GM23248 (cell line): ENCODE data around the gene UMODL1. TPM values are rescaled to one million over a fixed set of nuclear protein-coding genes. Genes with fewer than 3 reads are reported as not detected.

Experiments
- DNase-seq: peaks from one replicate; pipeline ENCODE4 v3.0.0-alpha.2; 2015
- H2AFZ ChIP-seq: fragments of 200-600 bp; sonication (generic); 2 replicates; pipeline ENCODE4 v1.6.1; 2016; ENCODE audit warnings: antibody characterized with exemption
- H3F3A ChIP-seq: fragments of 200-600 bp; sonication (generic); 2 replicates; pipeline ENCODE4 v1.6.1; 2016; ENCODE audit warnings: mild to moderate bottlenecking, antibody characterized with exemption, mixed run types; ENCODE audit not compliant: insufficient read depth
- H3K27ac ChIP-seq: fragments of 200-600 bp; sonication (generic); 2 replicates; pipeline ENCODE4 v1.5.1; 2016; ENCODE audit warnings: mild to moderate bottlenecking
- H3K27me3 ChIP-seq: fragments of 200-600 bp; sonication (generic); replicated peaks from 2 replicates; pipeline ENCODE4 v1.6.1; 2016; ENCODE audit warnings: mild to moderate bottlenecking; ENCODE audit not compliant: insufficient read depth
- H3K36me3 ChIP-seq: fragments of 200-600 bp; sonication (generic); 2 replicates; pipeline ENCODE4 v1.6.1; 2016; ENCODE audit warnings: low read depth, mild to moderate bottlenecking
- H3K4me1 ChIP-seq: fragments of 200-600 bp; sonication (generic); 2 replicates; pipeline ENCODE4 v1.6.1; 2016; ENCODE audit warnings: mild to moderate bottlenecking; ENCODE audit not compliant: insufficient read depth
- H3K4me2 ChIP-seq: fragments of 200-600 bp; sonication (generic); one replicate; pipeline ENCODE4 v1.6.1; 2016; ENCODE audit warnings: mild to moderate bottlenecking; ENCODE audit not compliant: unreplicated experiment
- H3K4me3 ChIP-seq: fragments of 200-600 bp; sonication (generic); 2 replicates; pipeline ENCODE4 v1.5.1; 2016; ENCODE audit warnings: mild to moderate bottlenecking
- H3K79me2 ChIP-seq: fragments of 200-600 bp; sonication (generic); 2 replicates; pipeline ENCODE4 v1.6.1; 2016; ENCODE audit warnings: mild to moderate bottlenecking; ENCODE audit not compliant: insufficient read depth
- H3K9ac ChIP-seq: fragments of 200-600 bp; sonication (generic); 2 replicates; pipeline ENCODE4 v1.6.1; 2016; ENCODE audit warnings: mild to moderate bottlenecking
- H3K9me2 ChIP-seq: fragments of 200-600 bp; sonication (generic); 2 replicates; pipeline ENCODE4 v1.6.1; 2016; ENCODE audit warnings: mixed run types, mild to moderate bottlenecking, moderate library complexity; ENCODE audit not compliant: insufficient read depth
- H3K9me3 ChIP-seq: fragments of 200-600 bp; sonication (generic); one replicate; pipeline ENCODE4 v1.6.1; 2017; ENCODE audit warnings: low read depth
- H4K20me1 ChIP-seq: fragments of 200-600 bp; sonication (generic); 2 replicates; pipeline ENCODE4 v1.6.0; 2016; ENCODE audit not compliant: insufficient read depth
- EZH2 ChIP-seq: fragments of 200-600 bp; sonication (generic); IDR thresholded peaks from 2 replicates; pipeline ENCODE4 v1.6.1; 2018; ENCODE audit warnings: antibody characterized with exemption, mild to moderate bottlenecking; ENCODE audit not compliant: insufficient read depth, poor library complexity, severe bottlenecking
- EZH2phosphoT487 ChIP-seq: fragments of 200-600 bp; sonication (generic); IDR thresholded peaks from 2 replicates; pipeline ENCODE4 v1.6.1; 2018; ENCODE audit warnings: antibody characterized with exemption, moderate library complexity, mild to moderate bottlenecking, low read depth; ENCODE audit not compliant: insufficient read depth
- WGBS, 2 experiments: methylation state at CpG; one replicate each; pipeline ENCODE4 v1.1.6; 2015 to 2017; ENCODE audit warnings: low lambda C conversion rate in 2 of 2, low coverage in 1 of 2; ENCODE audit errors: missing lambda C conversion rate in 2 of 2; 5-methylcytosine and 5-hydroxymethylcytosine counted together
- in situ Hi-C: fragments of 300-500 bp; cut with MboI; formaldehyde crosslinking; loops from 2 replicates; pipeline ENCODE4 v1.15.0; 2020
- polyA plus RNA-seq: library from polyadenylated mRNA; unstranded; fragments of >200 nt; fragmentation: Nextera tagmentation; extraction: Ambion mirVana; gene quantifications from 2 replicates; pipeline ENCODE4 v1.2.1, GENCODE V29; 2016
- total RNA-seq: library from RNA; depleted of rRNA; stranded (reverse); fragments of >200 nt; shearing (Covaris generic); gene quantifications from 2 replicates; pipeline ENCODE4 v1.2.3, GENCODE V29; 2014

The UMODL1 gene
- total and polyA plus RNA-seq, 2 experiments from 2014 or later = not detected

- no peak for DNase-seq
- 88 to 89% methylated on average over 10 of the region's 10 CpGs for WGBS, 2 experiments
- no peaks in the 10 kb centered on the region for H3K4me1 ChIP-seq
- peaks cover under 1% of the 10 kb centered on the region; the same call in 1 of the 2 replicates for H3K27me3 ChIP-seq
- no peak overlapping the region for H3K4me2 ChIP-seq
- in situ Hi-C loops = loop anchor here (25.0 kb wide), 1 partner anchor 649 kb away; no protein-coding TSS in a partner anchor
- H4K20me1 ChIP-seq = no peaks in the 10 kb centered on the region
- H3K27ac ChIP-seq = no peak overlapping the region
- no peaks in the 10 kb centered on the region for H3K36me3 ChIP-seq
- H3F3A ChIP-seq = no peaks in the 10 kb centered on the region
- no peak overlapping the region for H2AFZ ChIP-seq
- no peak overlapping the region for H3K9ac ChIP-seq
- TF ChIP-seq EZH2 (no peak), EZH2phosphoT487 (no peak)
- H3K9me3 ChIP-seq = no peaks in the 10 kb centered on the region
- H3K9me2 ChIP-seq = no peaks in the 10 kb centered on the region
- no peaks in the 10 kb centered on the region for H3K79me2 ChIP-seq
- H3K4me3 ChIP-seq = no peak overlapping the region
These were observed 92.4 kb downstream of the UMODL1 start for GRCh38 chr21:42163511-42163863.

DNA sequence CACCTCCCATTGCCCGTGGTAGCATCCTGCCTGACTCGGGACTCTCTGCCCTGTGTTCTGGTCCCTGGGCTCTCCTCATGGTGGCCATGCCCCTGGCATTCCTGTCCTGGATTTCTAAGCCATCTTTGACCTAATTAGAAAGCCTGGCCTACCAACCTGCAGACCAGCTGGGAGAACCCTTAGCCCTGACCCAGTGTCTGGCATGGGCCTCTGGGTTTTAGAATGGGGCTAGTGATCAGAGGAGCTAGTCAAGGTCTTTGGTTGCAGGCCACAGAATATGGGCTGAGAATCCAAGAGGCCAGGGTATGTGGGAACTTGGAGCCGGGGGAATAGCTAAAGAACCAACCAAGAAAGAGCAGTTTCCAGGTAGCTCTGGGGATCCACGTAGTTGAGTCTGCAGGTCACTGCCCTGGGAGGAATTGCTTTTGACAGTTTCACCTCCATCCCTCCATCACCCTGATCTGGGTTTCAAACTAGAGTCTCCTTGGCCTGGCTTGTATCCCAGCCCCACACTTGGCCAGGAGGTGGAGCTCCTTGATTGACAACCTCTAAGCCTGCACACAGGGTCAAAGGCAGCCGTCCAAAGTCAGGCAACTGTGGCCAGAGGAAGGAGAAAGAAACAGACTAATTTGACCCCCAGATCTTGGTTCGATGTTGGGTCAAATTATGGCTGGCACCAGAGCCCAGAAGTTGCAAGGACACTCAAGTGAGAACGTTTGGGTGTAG is 93.1 kb downstream of the UMODL1 start:
- H3K4me3 ChIP-seq = no peak overlapping the region
- in situ Hi-C loops = loop anchor here (25.0 kb wide), 1 partner anchor 648 kb away; no protein-coding TSS in a partner anchor
- WGBS, 2 experiments = 46 to 48% methylated on average over 7 of the region's 7 CpGs

DNA sequence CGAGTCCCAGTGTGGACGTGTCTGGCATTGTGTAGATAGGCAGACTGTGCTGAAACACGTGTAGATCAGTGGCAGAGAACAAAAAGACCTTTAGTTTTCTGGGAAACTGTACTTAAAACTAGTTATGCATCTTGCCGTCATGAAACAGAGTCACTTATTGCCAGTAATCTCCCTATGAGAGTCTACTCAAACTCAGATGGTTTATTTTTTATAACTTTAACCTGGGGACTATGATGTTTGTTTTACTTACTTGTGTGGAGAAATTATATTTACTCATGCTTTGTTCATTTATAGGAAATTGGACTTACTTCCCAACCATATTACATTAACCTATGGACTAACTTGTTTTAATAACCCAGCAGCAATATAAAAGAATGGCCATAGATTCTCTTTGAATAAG is 93.7 kb downstream of the UMODL1 start:
- 0 out of 2 replicates have a peak, but pooled peaks cover 6% of the 10 kb centered on the region for H3K27me3 ChIP-seq
- H3K9me3 ChIP-seq = no peaks in the 10 kb centered on the region
- H3K4me1 ChIP-seq = no peaks in the 10 kb centered on the region
- WGBS, 2 experiments = 33 to 45% methylated on average over 4 of the region's 4 CpGs
- H4K20me1 ChIP-seq = no peaks in the 10 kb centered on the region
- no peak overlapping the region for H3K27ac ChIP-seq
- no peak overlapping the region for H2AFZ ChIP-seq
- H3K9me2 ChIP-seq = no peaks in the 10 kb centered on the region
- H3K4me2 ChIP-seq = no peak overlapping the region
- no peaks in the 10 kb centered on the region for H3K36me3 ChIP-seq
- H3K79me2 ChIP-seq = no peaks in the 10 kb centered on the region
- no peak for DNase-seq
- no peak for TF ChIP-seq EZH2
- no peak for TF ChIP-seq EZH2phosphoT487
- no peak overlapping the region for H3K9ac ChIP-seq
- H3K4me3 ChIP-seq = no peak overlapping the region
- in situ Hi-C loops = loop anchor here (25.0 kb wide), 1 partner anchor 647 kb away; no protein-coding TSS in a partner anchor
- H3F3A ChIP-seq = no peaks in the 10 kb centered on the region

More for the DNA sequence above, 93.1 kb downstream of the UMODL1 start:
- H3K4me1 ChIP-seq = no peaks in the 10 kb centered on the region
- TF ChIP-seq EZH2 (no peak), EZH2phosphoT487 (no peak)
- no peaks in the 10 kb centered on the region for H3F3A ChIP-seq
- H2AFZ ChIP-seq = no peak overlapping the region
- no peak overlapping the region for H3K9ac ChIP-seq
- no peaks in the 10 kb centered on the region for H3K9me3 ChIP-seq
- no peak overlapping the region for H3K4me2 ChIP-seq
- 0 out of 2 replicates have a peak, but pooled peaks cover under 1% of the 10 kb centered on the region for H3K27me3 ChIP-seq
- DNase-seq = no peak
- H3K9me2 ChIP-seq = no peaks in the 10 kb centered on the region
- no peaks in the 10 kb centered on the region for H4K20me1 ChIP-seq
- no peaks in the 10 kb centered on the region for H3K36me3 ChIP-seq
- no peaks in the 10 kb centered on the region for H3K79me2 ChIP-seq
- no peak overlapping the region for H3K27ac ChIP-seq

GRCh38 chr21:42165901-42166300 is 94.8 kb downstream of the UMODL1 start:
- Histone ChIP-seq H4K20me1 (no peaks in the 10 kb centered on the region), H3K4me3 (no peak overlapping the region), H3K4me1 (no peaks in the 10 kb centered on the region), H3K79me2 (no peaks in the 10 kb centered on the region), H3K9me3 (no peaks in the 10 kb centered on the region), H3K27me3 (0 out of 2 replicates have a peak, but pooled peaks cover 8% of the 10 kb centered on the region), H3F3A (no peaks in the 10 kb centered on the region), H3K9ac (no peak overlapping the region), H3K9me2 (no peaks in the 10 kb centered on the region), H2AFZ (no peak overlapping the region), H3K27ac (no peak overlapping the region), H3K36me3 (no peaks in the 10 kb centered on the region), H3K4me2 (no peak overlapping the region)
- TF ChIP-seq EZH2phosphoT487 = no peak
- no peak for TF ChIP-seq EZH2
- in situ Hi-C loops = loop anchor here (25.0 kb wide), 1 partner anchor 646 kb away; no protein-coding TSS in a partner anchor
- no peak for DNase-seq
- 78 to 84% methylated on average over 18 of the region's 18 CpGs for WGBS, 2 experiments
